GM12878 (cell line): ENCODE results near the gene DBR1. TPM values are rescaled to one million over a fixed set of nuclear protein-coding genes. Genes with fewer than 3 reads are reported as not detected.

Source experiments
- ATAC-seq: fragments of 200-7000 bp; cut with Tn5 transposase; 3 replicates; pipeline ENCODE4 v1.9.1; 2020; ENCODE audit warnings: mild to moderate bottlenecking, moderate library complexity
- BruUV-seq: library from RNA; stranded (reverse); fragments of 400-500 nt; replicated peaks from 2 replicates; lab custom pipeline; 2021; lab: Mats Ljungman, UMichigan
- CTCF ChIA-PET: fragments of 300-600 bp; sonication (Branson Sonifier 250); formaldehyde crosslinking; extraction: SDS; loops from one replicate; lab custom pipeline; 2021; ENCODE audit warnings: inconsistent platforms; lab: Yijun Ruan, JAX
- POLR2A ChIA-PET: fragments of 350-600 bp; formaldehyde crosslinking; extraction: SDS; loops from one replicate; lab custom pipeline; 2021; ENCODE audit warnings: inconsistent platforms; lab: Charles Lee
- RAD21 ChIA-PET: fragments of 300-600 bp; sonication (Branson Sonifier 250); formaldehyde crosslinking; loops from one replicate; lab custom pipeline; 2023; ENCODE audit warnings: antibody characterized with exemption; ENCODE audit not compliant: unreplicated experiment; lab: Charles Lee
- SMC1A ChIA-PET: fragments of 300-600 bp; sonication (Branson Sonifier 250); formaldehyde crosslinking; loops from one replicate; lab custom pipeline; 2023; ENCODE audit not compliant: unreplicated experiment, uncharacterized antibody; lab: Charles Lee
- DNase-seq: peaks from one replicate; pipeline ENCODE4 v3.0.0-alpha.2; 2011; ENCODE audit warnings: low read depth, low spot score
- FAIRE-seq: peaks from 3 replicates; lab custom pipeline; 2011; peaks lifted over from hg19 to GRCh38; lab: Jason Lieb, UNC
- H2AFZ ChIP-seq: 2 replicates; pipeline ENCODE4 v1.6.0; 2011; ENCODE audit warnings: low read depth, low read length, control low read depth; ENCODE audit not compliant: control insufficient read depth
- H3K27ac ChIP-seq: 2 replicates; pipeline ENCODE4 v1.5.1; 2011; ENCODE audit warnings: control low read depth; ENCODE audit not compliant: control insufficient read depth, insufficient read depth
- H3K27me3 ChIP-seq, 2 experiments: replicated peaks in 1 of 2; 2 replicates each; pipeline versions ENCODE4 v1.6.0 to v1.6.1; 2011; ENCODE audit warnings: low read length in 1 of 2; ENCODE audit not compliant: control insufficient read depth in 2 of 2, insufficient read depth in 2 of 2
- H3K36me3 ChIP-seq, 2 experiments: 2 replicates each; pipeline ENCODE4 v1.5.1; 2011; ENCODE audit warnings: low read length in 1 of 2; ENCODE audit not compliant: control insufficient read depth in 2 of 2, insufficient read depth in 2 of 2
- H3K4me1 ChIP-seq: 2 replicates; pipeline ENCODE4 v1.6.1; 2011; ENCODE audit warnings: mild to moderate bottlenecking, low read length, moderate library complexity, mixed read lengths; ENCODE audit not compliant: control insufficient read depth, insufficient read depth
- H3K4me2 ChIP-seq: 2 replicates; pipeline ENCODE4 v1.6.0; 2011; ENCODE audit warnings: control low read depth; ENCODE audit not compliant: control insufficient read depth, insufficient read depth
- H3K4me3 ChIP-seq: fragments of 200-600 bp; sonication (generic); 2 replicates; pipeline ENCODE4 v1.5.1; 2016
- H3K79me2 ChIP-seq: 2 replicates; pipeline ENCODE4 v1.6.0; 2011; ENCODE audit warnings: low read length; ENCODE audit not compliant: control insufficient read depth, insufficient read depth
- H3K9ac ChIP-seq: 2 replicates; pipeline ENCODE4 v1.8.0; 2011; ENCODE audit warnings: low read length, control low read depth, mixed read lengths; ENCODE audit not compliant: control insufficient read depth, insufficient read depth
- H3K9me3 ChIP-seq: replicated peaks from 3 replicates; pipeline ENCODE4 v1.5.1; 2011; ENCODE audit warnings: mild to moderate bottlenecking, low read length; ENCODE audit not compliant: control insufficient read depth, insufficient read depth
- H4K20me1 ChIP-seq: 2 replicates; pipeline ENCODE4 v1.6.0; 2011; ENCODE audit not compliant: control insufficient read depth, insufficient read depth
- CHD4 ChIP-seq: fragments of 200-600 bp; sonication (generic); IDR thresholded peaks from 2 replicates; pipeline ENCODE4 v1.6.1; 2016; ENCODE audit warnings: mild to moderate bottlenecking
- HDGF ChIP-seq: fragments of 450-650 bp; IDR thresholded peaks from 2 replicates; pipeline ENCODE4 v1.6.1; 2016; ENCODE audit warnings: antibody characterized with exemption
- IKZF1 ChIP-seq: fragments of 450-650 bp; conservative IDR thresholded peaks from 2 replicates; pipeline ENCODE4 v1.6.1; 2017; ENCODE audit warnings: antibody characterized with exemption, mild to moderate bottlenecking
- PKNOX1 ChIP-seq: fragments of 450-650 bp; IDR thresholded peaks from 2 replicates; pipeline ENCODE4 v1.6.1; 2016; ENCODE audit warnings: mild to moderate bottlenecking
- PML ChIP-seq: IDR thresholded peaks from 2 replicates; pipeline ENCODE4 v1.6.1; 2012; ENCODE audit warnings: low read length, inconsistent platforms
- RELB ChIP-seq: fragments of 450-650 bp; IDR thresholded peaks from 2 replicates; pipeline ENCODE4 v1.6.1; 2017; ENCODE audit warnings: low read depth, mild to moderate bottlenecking, moderate library complexity
- SKIL ChIP-seq: fragments of 450-650 bp; IDR thresholded peaks from 2 replicates; pipeline ENCODE4 v1.6.1; 2017; ENCODE audit warnings: mild to moderate bottlenecking, low read depth, inconsistent platforms; ENCODE audit not compliant: poor library complexity, severe bottlenecking
- TCF3 ChIP-seq: IDR thresholded peaks from 2 replicates; pipeline ENCODE4 v1.6.1; 2012; ENCODE audit warnings: low read depth, mild to moderate bottlenecking, low read length, borderline replicate concordance; ENCODE audit not compliant: insufficient read depth
- WRNIP1 ChIP-seq: IDR thresholded peaks from 2 replicates; pipeline ENCODE4 v1.6.1; 2011; ENCODE audit warnings: low read depth, low read length, improper control_type of control experiment, borderline replicate concordance
- ZBED1 ChIP-seq: IDR thresholded peaks from 2 replicates; pipeline ENCODE4 v1.6.1; 2016; ENCODE audit warnings: borderline replicate concordance
- ZNF592 ChIP-seq: fragments of 450-650 bp; IDR thresholded peaks from 2 replicates; pipeline ENCODE4 v1.6.1; 2017; ENCODE audit warnings: mild to moderate bottlenecking, moderate library complexity
- WGBS: methylation state at CpG from one replicate; pipeline ENCODE4 v1.1.6; 2016; ENCODE audit warnings: low lambda C conversion rate; ENCODE audit not compliant: insufficient replicate concordance, insufficient coverage; ENCODE audit errors: missing lambda C conversion rate; 5-methylcytosine and 5-hydroxymethylcytosine counted together
- in situ Hi-C: fragments of 300-500 bp; cut with MboI; formaldehyde crosslinking; loops from 9 replicates; pipeline ENCODE4 v1.14.3; 2018; ENCODE audit warnings: mixed read lengths
- intact Hi-C: fragments of 100-400 bp; cut with micrococcal nuclease; formaldehyde crosslinking; loops from one replicate; pipeline ENCODE4 v1.14.2; 2022; ENCODE audit not compliant: unreplicated experiment
- polyA plus RNA-seq, 11 experiments: library from polyadenylated mRNA; depleted of rRNA in 4 of 11; unstranded in 6 of 11; stranded (reverse) in 5 of 11; fragments of >200 nt; fragmentation: Nextera tagmentation in 4 of 11; fragmentation: Illumina TruSeq in 1 of 11; extraction: Ambion mirVana in 4 of 11; extraction: Trizol in 1 of 11; gene quantifications; 1 replicate in 1 of 11; 2 replicates in 10 of 11; pipeline versions ENCODE4 v1.2.1 to v1.2.3, GENCODE V29; 2011 to 2016; ENCODE audit warnings: inconsistent platforms in 2 of 11, missing spikeins in 2 of 11, low read depth in 1 of 11
- total RNA-seq, 4 experiments: library from RNA; depleted of rRNA in 3 of 4; stranded (reverse); fragments of >200 nt in 3 of 4; fragmentation: Illumina TruSeq in 1 of 4; extraction: Trizol in 1 of 4; gene quantifications; 2 replicates each; pipeline versions ENCODE4 v1.2.1 to v1.2.3, GENCODE V29; 2013 to 2021

Gene DBR1
- total and polyA plus RNA-seq, 10 of the 15 experiments (the other 5 are each of a cell fraction or from before 2014, with no cell fraction given): 4.1 to 17.3 (median 15.8) TPM

- H3K4me3 ChIP-seq: no peak overlapping the region
- BruUV-seq: no TSS peak
- POLR2A ChIA-PET: no interaction called here
- H3K27me3 ChIP-seq: no peaks in the 10 kb centered on the region
- intact Hi-C loops (no loop called here), in situ Hi-C loops (no loop called here)
- no peak for FAIRE-seq
- no peak overlapping the region for H3K27ac ChIP-seq
- ATAC-seq: no peak
- no peaks in the 10 kb centered on the region; the same call in none of the 2 replicates for H3K79me2 ChIP-seq
- TF ChIP-seq WRNIP1: no peak
- no peak for TF ChIP-seq RELB
- no peak for TF ChIP-seq PKNOX1
- TF ChIP-seq SKIL: no peak
- no peak for TF ChIP-seq ZNF592
- TF ChIP-seq PML: no peak
- no peak for TF ChIP-seq CHD4
- no peak for TF ChIP-seq HDGF
- no peak for TF ChIP-seq TCF3
- TF ChIP-seq ZBED1: no peak
- no peak for TF ChIP-seq IKZF1
- H2AFZ ChIP-seq: no peak overlapping the region
- H3K9ac ChIP-seq: no peak overlapping the region
- H3K4me1 ChIP-seq: no peaks in the 10 kb centered on the region
- RAD21 ChIA-PET: no interaction called here
- CTCF ChIA-PET: interaction anchor here (0.9 to 1.0 kb wide), 2 partner anchors 9 to 31 kb away, joined by 3 read pairs; no protein-coding TSS in a partner anchor
- H3K36me3 ChIP-seq: peaks cover 0 to 3% of the 10 kb centered on the region in 2 experiments; a peak in 2 of 4 replicates
- 85% methylated on average over 7 of the region's 7 CpGs for WGBS
- no peak for DNase-seq
- H4K20me1 ChIP-seq: no peaks in the 10 kb centered on the region
- H3K9me3 ChIP-seq: no peaks in the 10 kb centered on the region
- no peak overlapping the region for H3K4me2 ChIP-seq
- SMC1A ChIA-PET: interaction anchor here (0.6 to 1.1 kb wide), 2 partner anchors 44 to 57 kb away, joined by 3 to 5 read pairs; no protein-coding TSS in a partner anchor
Measured at GRCh38 chr3:138213398-138214085, 38.8 kb upstream of the DBR1 start.
